Caco-2 (cell line): ENCODE data around the gene PNMT. TPM values are rescaled to one million over a fixed set of nuclear protein-coding genes. Genes with fewer than 3 reads are reported as not detected.

ENCODE experiments used
- BruUV-seq: library from RNA; stranded (reverse); fragments of 400-500 nt; replicated peaks from 2 replicates; lab custom pipeline; 2021; lab: Mats Ljungman, UMichigan
- CTCF ChIA-PET: fragments of 300-600 bp; sonication (Branson Sonifier 250); formaldehyde crosslinking; loops from one replicate; lab custom pipeline; 2022; ENCODE audit warnings: antibody characterized with exemption; lab: Charles Lee
- POLR2A ChIA-PET: fragments of 300-600 bp; sonication (Branson Sonifier 250); formaldehyde crosslinking; loops from one replicate; lab custom pipeline; 2022; ENCODE audit warnings: antibody characterized with exemption; lab: Charles Lee
- DNase-seq, 2 experiments: peaks; one replicate each; pipeline versions ENCODE4 v3.0.0 to v3.0.0-alpha.2; 2020 to 2022
- H3K27me3 ChIP-seq: replicated peaks from 2 replicates; pipeline ENCODE4 v1.6.0; 2011; ENCODE audit warnings: low read length; ENCODE audit not compliant: control insufficient read depth, insufficient read depth
- H3K36me3 ChIP-seq: 2 replicates; pipeline ENCODE4 v1.5.1; 2011; ENCODE audit warnings: low read length; ENCODE audit not compliant: control insufficient read depth, insufficient read depth
- H3K4me1 ChIP-seq: fragments of 250-450 bp; sonication (Bioruptor Pico); 2 replicates; pipeline ENCODE4 v1.5.1; 2020; ENCODE audit warnings: mild to moderate bottlenecking
- H3K4me3 ChIP-seq: 2 replicates; pipeline ENCODE4 v1.5.1; 2011; ENCODE audit warnings: low read depth, mild to moderate bottlenecking, control low read depth, low read length
- H3K9me3 ChIP-seq: fragments of 250-450 bp; sonication (Bioruptor Pico); 2 replicates; pipeline ENCODE4 v1.5.1; 2020; ENCODE audit warnings: mild to moderate bottlenecking, moderate library complexity
- H3K27ac Mint-ChIP-seq: one replicate; pipeline ENCODE4 v1.8.0; 2022; ENCODE audit warnings: mixed read lengths; ENCODE audit not compliant: unreplicated experiment
- H3K27me3 Mint-ChIP-seq: one replicate; pipeline ENCODE4 v1.8.0; 2022; ENCODE audit warnings: mixed read lengths; ENCODE audit not compliant: insufficient read depth, unreplicated experiment
- H3K36me3 Mint-ChIP-seq: one replicate; pipeline ENCODE4 v1.8.0; 2022; ENCODE audit warnings: mild to moderate bottlenecking, mixed read lengths; ENCODE audit not compliant: insufficient read depth, unreplicated experiment
- H3K4me1 Mint-ChIP-seq: one replicate; pipeline ENCODE4 v1.8.0; 2022; ENCODE audit warnings: low read depth, mixed read lengths; ENCODE audit not compliant: unreplicated experiment
- H3K4me3 Mint-ChIP-seq: one replicate; pipeline ENCODE4 v1.8.0; 2022; ENCODE audit warnings: mild to moderate bottlenecking, moderate library complexity, mixed read lengths; ENCODE audit not compliant: unreplicated experiment
- H3K9me3 Mint-ChIP-seq: one replicate; pipeline ENCODE4 v1.8.0; 2022; ENCODE audit warnings: mixed read lengths; ENCODE audit not compliant: unreplicated experiment
- intact Hi-C: fragments of 100-400 bp; cut with micrococcal nuclease; formaldehyde crosslinking; loops from one replicate; pipeline ENCODE4 v1.10.0; 2022; ENCODE audit not compliant: unreplicated experiment
- total RNA-seq: library from RNA; stranded (reverse); gene quantifications from 2 replicates; pipeline ENCODE4 v1.2.3, GENCODE V29; 2022
- TF ChIP-seq, protein P1 (sequence below), 2 experiments: fragments of 200-600 bp in 1 of 2; IDR thresholded peaks; 1 replicate in 1 of 2; 2 replicates in 1 of 2; pipeline versions ENCODE4 v1.5.1 to v1.8.0; 2011 to 2022; ENCODE audit warnings: antibody characterized with exemption in 1 of 2, control low read depth in 1 of 2, inconsistent platforms in 1 of 2, low read depth in 1 of 2, low read length in 1 of 2, mild to moderate bottlenecking in 1 of 2, moderate library complexity in 1 of 2; ENCODE audit not compliant: insufficient read depth in 1 of 2, severe bottlenecking in 1 of 2, unreplicated experiment in 1 of 2

The PNMT gene
- total RNA-seq, 1 experiment from 2014 or later = not detected

DNA sequence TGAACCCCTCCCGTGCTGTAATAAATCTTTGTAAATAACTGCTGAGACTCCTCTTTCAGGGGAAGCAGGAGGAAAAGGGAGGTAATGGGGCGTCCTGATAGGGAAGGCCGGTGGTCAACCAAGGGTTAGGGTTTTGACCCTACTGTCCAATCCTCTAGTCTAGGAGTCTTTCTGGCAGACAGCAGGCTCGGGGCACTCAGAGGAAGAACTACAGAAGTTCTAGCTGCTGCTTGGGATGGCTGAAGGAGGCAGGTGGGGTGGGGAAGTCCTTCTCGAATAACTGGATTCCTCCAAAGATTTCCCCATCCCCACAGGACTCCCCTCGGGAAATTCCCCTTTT lies 31.7 kb upstream of the PNMT start:
- H3K4me3 ChIP-seq = peak overlapping the region; percentile 79
- H3K27me3 Mint-ChIP-seq = no peaks in the 10 kb centered on the region
- TF ChIP-seq, protein P1, sequence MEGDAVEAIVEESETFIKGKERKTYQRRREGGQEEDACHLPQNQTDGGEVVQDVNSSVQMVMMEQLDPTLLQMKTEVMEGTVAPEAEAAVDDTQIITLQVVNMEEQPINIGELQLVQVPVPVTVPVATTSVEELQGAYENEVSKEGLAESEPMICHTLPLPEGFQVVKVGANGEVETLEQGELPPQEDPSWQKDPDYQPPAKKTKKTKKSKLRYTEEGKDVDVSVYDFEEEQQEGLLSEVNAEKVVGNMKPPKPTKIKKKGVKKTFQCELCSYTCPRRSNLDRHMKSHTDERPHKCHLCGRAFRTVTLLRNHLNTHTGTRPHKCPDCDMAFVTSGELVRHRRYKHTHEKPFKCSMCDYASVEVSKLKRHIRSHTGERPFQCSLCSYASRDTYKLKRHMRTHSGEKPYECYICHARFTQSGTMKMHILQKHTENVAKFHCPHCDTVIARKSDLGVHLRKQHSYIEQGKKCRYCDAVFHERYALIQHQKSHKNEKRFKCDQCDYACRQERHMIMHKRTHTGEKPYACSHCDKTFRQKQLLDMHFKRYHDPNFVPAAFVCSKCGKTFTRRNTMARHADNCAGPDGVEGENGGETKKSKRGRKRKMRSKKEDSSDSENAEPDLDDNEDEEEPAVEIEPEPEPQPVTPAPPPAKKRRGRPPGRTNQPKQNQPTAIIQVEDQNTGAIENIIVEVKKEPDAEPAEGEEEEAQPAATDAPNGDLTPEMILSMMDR (IDR thresholded peaks at IDR 0.05; ENCODE audit: insufficient read depth in 1 of 2, low read depth in 1 of 2, low read length in 1 of 2, severe bottlenecking in 1 of 2, unreplicated experiment in 1 of 2) = no peak
- ChIA-PET CTCF (interaction anchor here (0.6 to 2.2 kb wide), 6 partner anchors 8 to 35 kb away, joined by 3 to 13 read pairs (median 7); no protein-coding TSS in a partner anchor), POLR2A (no interaction called here)
- H3K4me1 Mint-ChIP-seq = peaks cover 16% of the 10 kb centered on the region
- H3K9me3 ChIP-seq = no peaks in the 10 kb centered on the region
- TSS peak; percentile 57 for BruUV-seq
- H3K27ac Mint-ChIP-seq = peak overlapping the region; percentile 58
- H3K9me3 Mint-ChIP-seq = no peaks in the 10 kb centered on the region
- intact Hi-C loops = loop anchor here (5.0 kb wide), 1 partner anchor 101 kb away; the partner anchor contains the start of gene GRB7
- H3K36me3 ChIP-seq = no peaks in the 10 kb centered on the region
- peak overlapping the region; percentile 90 for H3K4me3 Mint-ChIP-seq
- peaks cover 5% of the 10 kb centered on the region for H3K4me1 ChIP-seq
- no peaks in the 10 kb centered on the region for H3K27me3 ChIP-seq
- no peak for DNase-seq
- H3K36me3 Mint-ChIP-seq = no peaks in the 10 kb centered on the region

DNA sequence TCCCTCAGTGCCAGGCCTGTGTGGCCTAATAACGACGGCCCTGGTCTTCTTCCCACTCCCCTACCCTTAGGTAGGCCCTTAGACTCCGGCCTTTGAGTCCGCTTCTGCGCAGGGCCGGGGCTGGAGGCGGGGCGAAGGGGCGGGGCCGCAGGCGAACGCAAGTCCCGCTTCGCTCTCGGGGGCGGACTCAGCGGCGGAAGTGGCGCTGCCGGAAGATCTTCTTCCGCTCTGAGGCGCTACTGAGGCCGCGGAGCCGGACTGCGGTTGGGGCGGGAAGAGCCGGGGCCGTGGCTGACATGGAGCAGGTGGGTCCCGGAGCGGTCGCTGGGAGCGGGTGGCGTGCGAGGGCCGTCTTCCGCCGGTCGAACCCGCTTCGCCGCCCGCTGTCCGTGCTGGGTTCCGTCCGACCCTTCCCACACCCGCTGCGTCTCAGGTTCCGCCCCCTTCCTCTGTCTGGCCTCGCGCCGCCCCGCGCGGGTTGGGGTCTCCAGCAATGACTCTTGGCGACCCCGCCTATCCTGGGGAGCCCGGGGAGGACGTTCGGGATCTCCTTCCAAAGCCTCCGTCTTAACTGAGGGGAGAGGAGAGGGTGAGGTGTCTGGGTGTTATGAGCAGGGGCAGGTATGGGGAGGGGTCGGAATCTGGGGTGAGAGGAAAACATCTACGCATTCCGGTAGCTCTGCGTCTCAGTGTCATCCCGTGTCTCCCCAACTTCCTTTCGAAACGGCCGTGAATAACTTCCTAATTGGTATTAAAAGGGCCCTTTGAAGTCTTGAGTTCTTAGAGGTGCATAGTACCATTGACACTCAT lies 31.1 kb upstream of the PNMT start, which contains the start of gene STARD3:
Gene STARD3 (plus strand): TSS at position 218 of the 810 bp plus-strand sequence. CDS start 16,388 bp downstream, outside the sequence.
- no peaks in the 10 kb centered on the region for H3K36me3 ChIP-seq
- no peaks in the 10 kb centered on the region for H3K9me3 ChIP-seq
- ChIA-PET POLR2A (interaction anchor here (0.6 kb wide), 1 partner anchor 63 kb away, joined by 4 read pairs; the partner anchor contains the start of gene ERBB2), CTCF (interaction anchor here (0.7 to 2.2 kb wide), 10 partner anchors 9 to 93 kb away, joined by 3 to 13 read pairs (median 3); partner anchors contain the start of genes ERBB2 and MIEN1)
- no peaks in the 10 kb centered on the region for H3K27me3 Mint-ChIP-seq
- TF ChIP-seq, protein P1 (IDR thresholded peaks at IDR 0.05; ENCODE audit: insufficient read depth in 1 of 2, low read depth in 1 of 2, low read length in 1 of 2, severe bottlenecking in 1 of 2, unreplicated experiment in 1 of 2) = peak in 1 of 2 experiments; percentile 25
- intact Hi-C loops = loop anchor here (5.0 kb wide), 1 partner anchor 100 kb away; the partner anchor contains the start of gene GRB7
- peaks cover 5% of the 10 kb centered on the region for H3K4me1 ChIP-seq
- DNase-seq = peak; percentile 90 to 92
- H3K27ac Mint-ChIP-seq = peak within 1 kb of the TSS; percentile 58
- BruUV-seq = TSS peak; percentile 50
- H3K4me3 Mint-ChIP-seq = peak within 1 kb of the TSS; percentile 90
- H3K27me3 ChIP-seq = no peaks in the 10 kb centered on the region
- H3K9me3 Mint-ChIP-seq = no peaks in the 10 kb centered on the region
- H3K4me3 ChIP-seq = peak within 1 kb of the TSS; percentile 79
- peaks cover 11% of the 10 kb centered on the region for H3K4me1 Mint-ChIP-seq
- H3K36me3 Mint-ChIP-seq = no peaks in the 10 kb centered on the region

DNA sequence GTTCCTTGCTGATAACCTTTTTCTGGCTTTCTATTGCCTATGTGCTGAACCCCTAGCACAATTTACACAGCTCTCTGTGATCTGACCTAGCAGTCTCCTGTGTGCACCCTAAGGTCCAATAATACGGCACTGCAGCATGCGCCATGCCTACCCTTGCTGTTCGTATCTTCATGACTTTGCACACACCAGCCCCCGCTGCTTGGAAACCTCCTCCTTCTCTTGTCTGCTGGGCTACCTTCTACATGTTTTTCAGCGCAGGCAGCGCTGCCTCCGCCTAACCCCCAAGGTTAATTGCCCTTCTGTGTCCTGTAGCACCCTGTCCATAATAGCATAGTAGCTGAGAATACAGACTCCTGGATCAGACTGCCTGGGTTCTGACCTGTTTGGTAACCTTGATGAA lies 29.9 kb upstream of the PNMT start:
- TF ChIP-seq, protein P1 (IDR thresholded peaks at IDR 0.05; ENCODE audit: insufficient read depth in 1 of 2, low read depth in 1 of 2, low read length in 1 of 2, severe bottlenecking in 1 of 2, unreplicated experiment in 1 of 2) = no peak
- peak overlapping the region; percentile 90 for H3K4me3 Mint-ChIP-seq
- intact Hi-C loops = loop anchor here (5.0 kb wide), 1 partner anchor 99 kb away; the partner anchor contains the start of gene GRB7
- POLR2A ChIA-PET = no interaction called here
- H3K36me3 Mint-ChIP-seq = no peaks in the 10 kb centered on the region
- DNase-seq = no peak
- no peaks in the 10 kb centered on the region for H3K9me3 ChIP-seq
- H3K4me3 ChIP-seq = peak overlapping the region; percentile 79
- no TSS peak for BruUV-seq
- H3K4me1 Mint-ChIP-seq = peaks cover 11% of the 10 kb centered on the region
- H3K4me1 ChIP-seq = peaks cover 5% of the 10 kb centered on the region
- H3K27me3 Mint-ChIP-seq = no peaks in the 10 kb centered on the region
- no peaks in the 10 kb centered on the region for H3K27me3 ChIP-seq
- CTCF ChIA-PET = interaction anchor here (0.8 to 2.2 kb wide), 8 partner anchors 15 to 116 kb away, joined by 3 to 13 read pairs (median 3); partner anchors contain the start of genes ERBB2 and MIEN1
- no peaks in the 10 kb centered on the region for H3K36me3 ChIP-seq
- H3K27ac Mint-ChIP-seq = peak overlapping the region; percentile 58
- H3K9me3 Mint-ChIP-seq = no peaks in the 10 kb centered on the region
